Measurements from ENCODE around the gene SIGMAR1. TPM values are rescaled to one million over a fixed set of nuclear protein-coding genes. Genes with fewer than 3 reads are reported as not detected.

The SIGMAR1 gene
- total RNA-seq, 1 donor from 2014 or later: 64.6 TPM

GRCh38 chr9:34634551-34635248, 2.9 kb downstream of the SIGMAR1 start:
- no peak for DNase-seq (ENCODE audit: low spot score, unreplicated experiment)
- Mint-ChIP-seq H3K27ac (no peak overlapping the region), H3K4me3 (ENCODE audit: low read depth) (no peak overlapping the region), H3K9me3 (ENCODE audit: low read depth) (no peaks in the 10 kb centered on the region), H3K27me3 (peaks cover 16% of the 10 kb centered on the region), H3K4me1 (ENCODE audit: low read depth) (peaks cover 17% of the 10 kb centered on the region), H3K36me3 (ENCODE audit: insufficient read depth) (peaks cover 5% of the 10 kb centered on the region)
- no peak for TF ChIP-seq CTCF (IDR thresholded peaks at IDR 0.05; ENCODE audit: unreplicated experiment)

GRCh38 chr9:34633851-34634550, 3.6 kb downstream of the SIGMAR1 start:
- TF ChIP-seq CTCF (IDR thresholded peaks at IDR 0.05; ENCODE audit: unreplicated experiment): peak; percentile 91
- H3K36me3 Mint-ChIP-seq (ENCODE audit: insufficient read depth): peaks cover 5% of the 10 kb centered on the region
- H3K9me3 Mint-ChIP-seq (ENCODE audit: low read depth): no peaks in the 10 kb centered on the region
- H3K4me3 Mint-ChIP-seq (ENCODE audit: low read depth): peak overlapping the region; percentile 40
- H3K4me1 Mint-ChIP-seq (ENCODE audit: low read depth): peaks cover 22% of the 10 kb centered on the region
- peak; percentile 57 for DNase-seq (ENCODE audit: low spot score, unreplicated experiment)
- H3K27ac Mint-ChIP-seq: no peak overlapping the region
- H3K27me3 Mint-ChIP-seq: peaks cover 22% of the 10 kb centered on the region

- H3K27me3 Mint-ChIP-seq: peaks cover 27% of the 10 kb centered on the region
- no peak for TF ChIP-seq CTCF (IDR thresholded peaks at IDR 0.05; ENCODE audit: unreplicated experiment)
- no peak for DNase-seq (ENCODE audit: low spot score, unreplicated experiment)
- no peak overlapping the region for H3K4me3 Mint-ChIP-seq (ENCODE audit: low read depth)
- no peaks in the 10 kb centered on the region for H3K9me3 Mint-ChIP-seq (ENCODE audit: low read depth)
- H3K27ac Mint-ChIP-seq: no peak overlapping the region
- peaks cover 5% of the 10 kb centered on the region for H3K36me3 Mint-ChIP-seq (ENCODE audit: insufficient read depth)
- peaks cover 25% of the 10 kb centered on the region for H3K4me1 Mint-ChIP-seq (ENCODE audit: low read depth)
These were observed 4.4 kb downstream of the SIGMAR1 start for GRCh38 chr9:34633166-34633565.

GRCh38 chr9:34630402-34631154, 7.0 kb downstream of the SIGMAR1 start:
- Mint-ChIP-seq H3K36me3 (ENCODE audit: insufficient read depth) (peaks cover 5% of the 10 kb centered on the region), H3K4me1 (ENCODE audit: low read depth) (peaks cover 30% of the 10 kb centered on the region), H3K27me3 (peaks cover 37% of the 10 kb centered on the region), H3K27ac (peak overlapping the region; percentile 83), H3K9me3 (ENCODE audit: low read depth) (no peaks in the 10 kb centered on the region), H3K4me3 (ENCODE audit: low read depth) (peak overlapping the region; percentile 48)
- TF ChIP-seq CTCF (IDR thresholded peaks at IDR 0.05; ENCODE audit: unreplicated experiment): no peak
- no peak for DNase-seq (ENCODE audit: low spot score, unreplicated experiment)

- Mint-ChIP-seq H3K27ac (no peak overlapping the region), H3K27me3 (peaks cover 37% of the 10 kb centered on the region), H3K9me3 (ENCODE audit: low read depth) (no peaks in the 10 kb centered on the region), H3K4me3 (ENCODE audit: low read depth) (peak overlapping the region; percentile 75), H3K4me1 (ENCODE audit: low read depth) (peaks cover 33% of the 10 kb centered on the region), H3K36me3 (ENCODE audit: insufficient read depth) (peaks cover 1% of the 10 kb centered on the region)
- no peak for TF ChIP-seq CTCF (IDR thresholded peaks at IDR 0.05; ENCODE audit: unreplicated experiment)
- DNase-seq (ENCODE audit: low spot score, unreplicated experiment): no peak
These were observed 8.1 kb downstream of the SIGMAR1 start for GRCh38 chr9:34629491-34629808.

Measured in progenitor cell of endocrine pancreas (in vitro differentiated cells).